PC-3 (cell line): ENCODE measurements around the gene KRTAP4-9. TPM values are rescaled to one million over a fixed set of nuclear protein-coding genes. Genes with fewer than 3 reads are reported as not detected.

ENCODE experiments used
- ATAC-seq: fragments of 200-7000 bp; cut with Tn5 transposase; 2 replicates; pipeline ENCODE4 v1.9.1; 2020; ENCODE audit warnings: mild to moderate bottlenecking, moderate library complexity
- BruUV-seq: library from RNA; stranded (reverse); fragments of 400-500 nt; replicated peaks from 2 replicates; lab custom pipeline; 2021; lab: Mats Ljungman, UMichigan
- CTCF ChIA-PET: fragments of 300-600 bp; sonication (Branson Sonifier 250); formaldehyde crosslinking; loops from one replicate; lab custom pipeline; 2022; ENCODE audit warnings: antibody characterized with exemption; lab: Charles Lee
- POLR2A ChIA-PET: fragments of 300-600 bp; sonication (Branson Sonifier 250); formaldehyde crosslinking; loops from one replicate; lab custom pipeline; 2022; ENCODE audit warnings: antibody characterized with exemption; ENCODE audit not compliant: unreplicated experiment; lab: Charles Lee
- DNase-seq: peaks from one replicate; pipeline ENCODE4 v3.0.0-alpha.2; 2015
- H2AFZ ChIP-seq: fragments of 300-600 bp; sonication (generic); 2 replicates; pipeline ENCODE4 v1.6.0; 2016; ENCODE audit warnings: antibody characterized with exemption, low read length
- H3F3A ChIP-seq: fragments of 300-600 bp; sonication (generic); one replicate; pipeline ENCODE4 v1.6.0; 2017; ENCODE audit warnings: antibody characterized with exemption, low read length, control low read depth, mild to moderate bottlenecking; ENCODE audit not compliant: unreplicated experiment
- H3K27ac ChIP-seq: fragments of 300-600 bp; sonication (generic); 2 replicates; pipeline ENCODE4 v1.5.1; 2016; ENCODE audit warnings: mild to moderate bottlenecking, low read length
- H3K27me3 ChIP-seq: fragments of 300-600 bp; sonication (generic); 2 replicates; pipeline ENCODE4 v1.6.1; 2016; ENCODE audit warnings: low read length, mixed read lengths
- H3K36me3 ChIP-seq: fragments of 300-600 bp; sonication (generic); 2 replicates; pipeline ENCODE4 v1.6.1; 2016; ENCODE audit warnings: low read depth, mixed run types, low read length, mixed read lengths
- H3K4me1 ChIP-seq: fragments of 300-600 bp; sonication (generic); 2 replicates; pipeline ENCODE4 v1.5.1; 2016; ENCODE audit warnings: low read length; ENCODE audit not compliant: insufficient read depth
- H3K4me2 ChIP-seq: fragments of 300-600 bp; sonication (generic); 2 replicates; pipeline ENCODE4 v1.6.0; 2016; ENCODE audit warnings: low read length
- H3K4me3 ChIP-seq: fragments of 300-600 bp; sonication (generic); 2 replicates; pipeline ENCODE4 v1.5.1; 2016; ENCODE audit warnings: mild to moderate bottlenecking, low read length, mixed read lengths
- H3K79me2 ChIP-seq: fragments of 300-600 bp; sonication (generic); 2 replicates; pipeline ENCODE4 v1.6.1; 2017; ENCODE audit warnings: low read length, mixed read lengths
- H3K9ac ChIP-seq: fragments of 300-600 bp; sonication (generic); 2 replicates; pipeline ENCODE4 v1.6.0; 2016; ENCODE audit warnings: mild to moderate bottlenecking, low read length
- H3K9me2 ChIP-seq: fragments of 300-600 bp; sonication (generic); replicated peaks from 2 replicates; pipeline ENCODE4 v1.6.1; 2016; ENCODE audit warnings: mixed run types, low read length, mixed read lengths
- H3K9me3 ChIP-seq: fragments of 300-600 bp; sonication (generic); 2 replicates; pipeline ENCODE4 v1.6.1; 2016; ENCODE audit warnings: low read length, mixed read lengths
- H4K20me1 ChIP-seq: fragments of 300-600 bp; sonication (generic); 2 replicates; pipeline ENCODE4 v1.6.1; 2016; ENCODE audit warnings: low read length, mixed read lengths
- CTCF ChIP-seq: fragments of 300-600 bp; sonication (generic); conservative IDR thresholded peaks from 2 replicates; pipeline ENCODE4 v1.5.1; 2017; ENCODE audit warnings: antibody characterized with exemption, low read depth, mild to moderate bottlenecking, low read length
- EZH2 ChIP-seq: fragments of 300-600 bp; sonication (generic); IDR thresholded peaks from one replicate; pipeline ENCODE4 v1.6.1; 2017; ENCODE audit warnings: antibody characterized with exemption, mild to moderate bottlenecking, low read length; ENCODE audit not compliant: unreplicated experiment
- EZH2phosphoT487 ChIP-seq: fragments of 300-600 bp; sonication (generic); IDR thresholded peaks from 2 replicates; pipeline ENCODE4 v1.6.1; 2018; ENCODE audit warnings: mild to moderate bottlenecking, antibody characterized with exemption, low read length, borderline replicate concordance
- intact Hi-C: fragments of 100-400 bp; cut with micrococcal nuclease; formaldehyde crosslinking; loops from 2 replicates; pipeline ENCODE4 v1.9.0; 2023
- total RNA-seq: library from RNA; depleted of rRNA; stranded (reverse); fragments of >200 nt; gene quantifications from 2 replicates; pipeline ENCODE4 v1.2.3, GENCODE V29; 2014

KRTAP4-9 gene
- total RNA-seq, 1 experiment from 2014 or later = not detected

GRCh38 chr17:41140360-41141131, 35.4 kb downstream of the KRTAP4-9 start, which contains the start of gene KRTAP4-6:
KRTAP4-6 (minus strand) TSS chr17:41140544; CDS start chr17:41140487, 57 bp downstream.
- Histone ChIP-seq H3K9me2 (no peaks in the 10 kb centered on the region), H3K9ac (0 out of 2 replicates have a peak within 1 kb of the TSS, but pooled peaks have one; percentile 8), H3K79me2 (no peaks in the 10 kb centered on the region), H3K4me3 (no peak within 1 kb of the TSS), H3F3A (no peaks in the 10 kb centered on the region), H3K9me3 (peaks cover 6% of the 10 kb centered on the region; the same call in 1 of the 2 replicates), H3K27me3 (no peaks in the 10 kb centered on the region), H2AFZ (no peak within 1 kb of the TSS), H4K20me1 (no peaks in the 10 kb centered on the region), H3K4me2 (no peak within 1 kb of the TSS), H3K27ac (peak within 1 kb of the TSS; percentile 64), H3K36me3 (peaks cover 3% of the 10 kb centered on the region; the same call in 1 of the 2 replicates), H3K4me1 (peaks cover 14% of the 10 kb centered on the region; the same call in 1 of the 2 replicates)
- ChIA-PET POLR2A (interaction anchor here (0.5 kb wide), 2 partner anchors 223 to 834 kb away, joined by 3 to 6 read pairs; no protein-coding TSS in a partner anchor), CTCF (interaction anchor here (0.7 kb wide), 1 partner anchor 218 kb away, joined by 4 read pairs; no protein-coding TSS in a partner anchor)
- ATAC-seq (peak; percentile 76), DNase-seq (peak; percentile 86)
- no peak for TF ChIP-seq EZH2phosphoT487
- TF ChIP-seq CTCF = no peak
- TF ChIP-seq EZH2 = no peak
- intact Hi-C loops = loop anchor here (1.0 kb wide), 1 partner anchor 8 kb away; no protein-coding TSS in a partner anchor
- no TSS peak for BruUV-seq

GRCh38 chr17:41141361-41141760, 36.2 kb downstream of the KRTAP4-9 start:
- Histone ChIP-seq H3K4me2 (no peak overlapping the region), H4K20me1 (no peaks in the 10 kb centered on the region), H3K9me2 (no peaks in the 10 kb centered on the region), H3K27me3 (no peaks in the 10 kb centered on the region), H3K9me3 (peaks cover 6% of the 10 kb centered on the region; the same call in 1 of the 2 replicates), H3K36me3 (peaks cover 3% of the 10 kb centered on the region; the same call in 1 of the 2 replicates), H3K79me2 (no peaks in the 10 kb centered on the region), H3K4me3 (no peak overlapping the region), H3K9ac (no peak overlapping the region), H2AFZ (no peak overlapping the region), H3K4me1 (peaks cover 14% of the 10 kb centered on the region; the same call in 1 of the 2 replicates), H3F3A (no peaks in the 10 kb centered on the region), H3K27ac (peak overlapping the region; percentile 64)
- DNase-seq (no peak), ATAC-seq (no peak)
- no TSS peak for BruUV-seq
- ChIA-PET CTCF (no interaction called here), POLR2A (interaction anchor here (0.5 kb wide), 2 partner anchors 224 to 833 kb away, joined by 3 to 6 read pairs; no protein-coding TSS in a partner anchor)
- no peak for TF ChIP-seq CTCF
- no peak for TF ChIP-seq EZH2
- no peak for TF ChIP-seq EZH2phosphoT487
- intact Hi-C loops = no loop called here
